OCI-LY1 (cell line): ENCODE data around the gene SLC22A7.

Experiments
- CTCF ChIP-seq: fragments of 200-600 bp; sonication (generic), shearing (Covaris generic); IDR thresholded peaks from 2 replicates; pipeline ENCODE4 v1.5.1; 2017; ENCODE audit warnings: mild to moderate bottlenecking, antibody characterized with exemption, low read length, moderate library complexity, mixed read lengths
- EZH2 ChIP-seq: fragments of 200-600 bp; sonication (generic), shearing (Covaris generic); IDR thresholded peaks from 2 replicates; pipeline ENCODE4 v1.8.0; 2017; ENCODE audit warnings: borderline replicate concordance, mixed run types, mild to moderate bottlenecking, antibody characterized with exemption, low read length, moderate library complexity, mixed read lengths

GRCh38 chr6:43302126-43302525 is 4.1 kb downstream of the SLC22A7 start:
- TF ChIP-seq CTCF (no peak), EZH2 (no peak)
